HG02938 (cell line): ENCODE results near the gene WDR46.
A peak's percentile ranks its signal among the peaks of the same experiment; 100 is the strongest.
"Not testable (repeated sequence)": the region's sequence is repeated elsewhere in the genome, so short reads cannot be mapped to it uniquely, and the experiment has no call there.

Source experiments
- ATAC-seq: cut with Tn5 transposase; IDR thresholded peaks from one replicate; pipeline ENCODE4 v1.9.1; 2021; ENCODE audit warnings: mild to moderate bottlenecking, moderate library complexity; ENCODE audit not compliant: unreplicated experiment

Gene WDR46

DNA sequence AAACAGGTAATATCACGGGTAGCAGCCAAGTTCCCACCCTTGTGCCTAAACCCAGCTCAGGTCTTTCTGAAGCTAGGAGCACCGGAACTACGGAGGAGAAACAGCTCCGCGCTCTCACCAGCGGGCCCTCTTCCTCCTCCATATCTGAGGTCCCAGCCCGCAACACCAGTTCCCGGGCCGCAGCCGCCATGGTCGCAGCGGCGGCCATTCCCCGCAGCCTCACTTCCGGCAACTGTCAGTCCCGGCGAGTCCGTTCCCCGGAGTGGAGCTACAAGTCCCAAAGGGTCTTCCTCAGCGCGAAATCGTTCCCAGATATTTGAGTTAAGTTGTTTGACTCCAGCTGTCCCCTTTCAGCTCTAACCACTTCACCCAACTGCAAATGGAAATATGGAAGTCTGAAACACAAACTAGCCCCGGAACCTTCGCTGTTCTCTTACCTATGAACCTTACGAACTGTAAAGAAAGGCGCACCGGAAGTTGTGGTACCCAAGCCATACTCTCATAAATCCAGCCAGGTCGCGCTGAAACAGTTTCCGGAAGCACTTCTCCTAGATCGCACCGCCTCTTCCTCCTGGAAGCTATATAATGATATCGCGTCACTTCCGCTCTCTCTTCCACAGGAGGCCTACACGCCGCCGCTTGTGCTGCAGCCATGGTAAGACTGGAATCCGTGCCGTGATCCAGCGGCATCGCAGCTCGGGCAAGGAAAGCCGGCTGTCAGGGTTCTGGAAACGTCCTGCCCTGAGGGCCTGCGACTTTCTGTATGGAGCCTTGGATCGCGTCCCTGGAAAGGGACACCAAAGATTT, 17.4 kb downstream of the WDR46 start, which contains the start of the genes RPS18 and VPS52:
Gene RPS18, plus strand, starts transcription at position 608 of the 807 bp plus-strand sequence. Its CDS starts 45 bp downstream, at position 653.
Gene VPS52, minus strand, starts transcription at position 409 of the 807 bp plus-strand sequence. Its CDS starts 201 bp downstream, at position 208.
- peak; percentile 73 for ATAC-seq

DNA sequence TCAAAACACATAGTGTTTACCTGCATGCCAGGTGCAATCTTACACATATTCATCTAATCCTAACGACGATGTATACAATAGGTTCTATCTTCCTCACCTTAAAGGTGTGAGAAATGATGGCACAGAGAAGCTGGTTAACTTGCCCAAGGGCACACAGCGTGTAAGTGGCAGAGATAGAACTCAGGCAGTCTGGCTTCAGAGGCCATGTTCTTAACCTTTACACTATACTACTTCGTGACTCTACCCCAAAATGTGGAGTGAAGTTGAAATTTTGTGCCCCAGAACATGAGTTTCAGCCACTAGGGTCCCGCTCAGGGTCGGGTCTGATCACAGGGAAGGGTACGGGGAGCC, 17.9 kb downstream of the WDR46 start:
- no peak for ATAC-seq

DNA sequence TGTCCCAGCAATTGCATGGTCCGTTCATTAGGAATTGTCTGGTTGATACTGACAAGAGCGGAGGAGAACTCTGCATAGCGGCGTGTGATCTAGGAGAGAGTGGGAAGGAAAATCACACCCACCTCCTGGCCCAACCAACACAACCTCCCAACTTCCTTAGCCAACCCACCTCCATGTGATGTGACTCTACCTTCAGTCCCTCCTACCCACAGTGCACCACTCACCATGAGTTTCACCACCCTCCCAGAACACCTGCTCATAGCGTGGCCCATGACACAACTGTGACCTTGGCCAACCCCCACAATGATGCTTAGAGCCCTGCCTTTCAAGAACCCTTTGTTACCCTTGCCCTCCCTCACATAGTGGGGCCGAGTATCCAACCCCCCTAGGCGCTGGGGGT, 25.0 kb downstream of the WDR46 start:
- no peak for ATAC-seq

DNA sequence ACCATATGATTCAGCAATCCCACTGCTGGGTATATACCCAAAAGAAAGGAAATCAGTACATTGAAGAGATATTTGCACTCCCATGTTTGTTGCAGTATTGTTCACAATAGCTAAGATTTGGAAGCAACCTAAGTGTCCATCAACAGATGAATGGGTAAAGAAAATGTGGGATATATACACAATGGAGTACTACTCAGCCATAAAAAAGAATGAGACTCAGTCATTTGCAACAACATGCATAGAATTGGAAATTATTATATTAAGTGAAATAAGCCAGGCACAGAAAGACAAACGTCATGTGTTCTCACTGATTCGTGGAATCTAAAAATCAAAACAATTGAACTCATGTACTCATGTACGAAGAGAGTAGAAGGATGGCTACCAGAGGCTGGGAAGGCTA, 26.5 kb downstream of the WDR46 start:
- not testable (repeated sequence) for ATAC-seq

DNA sequence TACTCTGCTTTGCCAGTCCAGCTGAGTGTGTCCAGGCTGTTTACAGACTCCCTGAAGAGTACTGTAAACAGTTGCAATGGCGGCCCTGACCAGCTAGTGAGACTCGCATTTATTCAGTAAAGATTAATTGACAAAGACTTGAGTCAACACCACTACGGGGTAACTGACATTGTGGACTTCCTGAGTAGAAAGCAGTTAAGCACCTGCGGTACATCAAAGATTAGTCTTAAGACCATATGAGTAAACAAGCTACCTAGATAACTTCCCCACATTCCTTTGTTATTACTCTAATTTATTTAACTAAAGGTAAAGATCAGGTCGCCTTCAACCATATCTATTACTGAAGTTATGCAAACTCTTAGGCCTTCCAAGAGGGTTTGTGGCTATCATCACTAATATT, 30.0 kb downstream of the WDR46 start:
- ATAC-seq = no peak

DNA sequence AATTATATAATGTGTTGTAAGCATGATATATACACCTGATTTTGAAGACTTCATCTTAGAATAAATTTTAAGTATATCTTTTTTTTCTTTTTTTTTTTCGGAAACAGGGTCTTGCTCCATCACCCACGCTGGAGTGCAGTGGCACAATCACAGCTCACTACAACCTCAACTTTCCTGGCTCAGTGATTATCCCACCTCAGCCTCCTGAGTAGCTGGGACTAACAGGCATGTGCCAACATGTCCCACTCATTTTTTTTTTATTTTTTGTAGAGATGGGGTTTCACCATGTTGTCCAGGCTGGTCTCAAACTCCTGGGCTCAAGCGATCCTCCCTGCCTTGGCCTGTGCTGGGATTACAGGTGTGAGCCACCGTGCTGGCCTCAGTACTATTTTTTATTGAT, 34.4 kb downstream of the WDR46 start:
- no peak for ATAC-seq

DNA sequence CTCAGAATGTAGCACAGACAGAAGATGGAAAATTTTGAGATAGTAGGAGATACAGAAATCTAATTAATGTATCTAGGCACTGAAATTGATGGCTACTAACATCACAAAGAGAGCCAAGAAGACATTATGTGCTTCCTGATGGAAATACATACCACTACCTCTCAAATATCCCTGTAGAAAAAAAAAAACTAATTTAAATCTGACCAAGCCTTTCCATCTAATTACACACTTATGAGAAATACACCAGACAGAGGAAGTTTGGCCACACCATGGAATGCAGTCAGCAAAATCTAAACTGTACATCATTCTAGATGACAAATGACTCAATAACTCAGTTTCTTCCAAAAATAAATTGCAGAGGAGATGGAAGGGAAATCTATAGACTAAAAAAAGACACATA, 36.3 kb downstream of the WDR46 start:
- no peak for ATAC-seq

DNA sequence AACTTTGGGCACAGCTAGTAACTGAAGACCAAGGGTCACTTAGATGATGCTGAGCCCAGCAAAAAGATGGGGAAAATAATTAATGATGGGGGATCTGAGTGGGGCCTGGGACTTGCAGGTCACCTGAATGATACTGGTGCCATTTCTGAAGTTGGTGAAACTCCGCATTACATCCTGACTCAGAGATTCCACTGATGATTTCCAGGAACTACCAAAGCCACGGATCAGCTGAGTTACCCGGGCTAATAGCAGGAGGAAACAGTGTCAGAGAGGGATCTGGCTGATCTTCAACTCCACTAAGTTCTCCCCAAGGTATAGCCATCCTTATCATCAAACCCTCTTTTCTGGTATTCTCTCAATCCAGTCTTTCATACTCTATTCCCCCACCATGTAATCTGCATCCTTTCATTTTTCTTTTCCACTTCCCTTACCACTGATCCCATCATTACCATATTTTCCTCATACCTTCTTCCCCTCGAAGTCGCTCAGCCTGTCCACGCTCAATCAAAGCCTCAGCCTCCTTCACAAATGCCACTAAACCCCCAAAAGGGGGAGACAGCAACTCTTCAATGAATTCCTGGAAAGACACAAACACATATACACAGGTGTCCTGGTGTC, 37.5 kb downstream of the WDR46 start:
- ATAC-seq = no peak

DNA sequence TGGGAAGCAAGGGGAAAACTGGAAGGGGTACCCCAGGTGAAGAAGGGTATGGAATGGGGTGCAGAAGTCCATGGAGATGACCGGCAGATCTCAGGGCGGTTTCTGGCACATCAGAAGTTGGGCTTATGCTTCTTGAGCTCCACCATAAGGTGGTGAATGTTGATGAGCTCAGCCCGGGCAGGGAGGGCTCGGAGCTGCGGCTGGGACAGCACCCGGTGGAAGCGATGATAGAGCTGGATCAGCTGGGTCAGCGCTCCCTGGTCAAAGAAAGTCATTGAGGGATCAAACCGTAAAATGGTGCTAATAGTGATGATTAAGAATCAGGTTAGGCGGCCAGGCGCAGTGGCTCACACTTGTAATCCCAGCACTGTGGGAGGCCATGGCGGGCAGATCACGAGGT, 38.3 kb downstream of the WDR46 start:
- ATAC-seq = no peak

DNA sequence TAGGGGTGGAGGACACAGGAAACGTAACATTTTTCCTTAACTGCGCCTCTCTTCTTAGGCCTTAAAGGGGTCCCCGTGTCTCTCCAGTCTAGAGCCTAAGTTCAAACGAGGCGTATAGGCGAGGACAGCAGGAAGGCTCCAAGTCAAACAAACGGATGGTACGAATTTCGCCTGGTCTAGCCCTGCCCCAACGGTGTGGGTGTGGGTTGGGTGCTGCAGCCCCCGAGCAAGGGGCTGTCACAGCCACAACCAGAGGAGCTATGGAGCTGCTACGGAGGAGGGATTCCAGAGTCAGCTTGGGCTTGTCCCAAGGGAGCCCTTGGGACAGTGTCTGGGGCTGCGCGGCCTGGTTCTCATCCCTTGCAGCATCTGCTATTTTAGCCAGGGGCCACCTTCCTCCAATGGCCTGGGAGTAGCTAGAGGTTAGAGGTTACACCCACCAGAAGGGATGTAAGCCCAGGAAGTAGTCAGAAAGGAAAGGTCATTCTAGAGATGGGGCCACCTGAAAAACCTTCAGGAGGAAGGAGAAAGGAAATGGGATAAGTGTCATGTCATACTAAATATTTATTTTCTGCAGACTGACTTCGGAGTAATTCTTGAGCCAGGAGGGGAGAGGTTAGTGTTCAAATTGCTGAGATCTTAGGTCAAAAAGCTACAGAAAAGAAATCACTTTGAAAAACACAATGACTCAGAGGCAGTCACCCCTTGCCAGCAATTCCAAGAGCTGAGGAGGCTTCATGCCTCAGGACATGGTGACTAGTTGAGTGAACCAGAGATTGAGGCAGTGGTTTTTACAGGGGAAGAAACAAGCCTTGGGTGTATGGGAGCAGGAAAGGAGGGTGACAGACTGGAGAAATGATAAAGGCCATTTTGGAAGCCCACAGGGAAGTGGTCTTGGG, 39.1 kb downstream of the WDR46 start:
- ATAC-seq = no peak

DNA sequence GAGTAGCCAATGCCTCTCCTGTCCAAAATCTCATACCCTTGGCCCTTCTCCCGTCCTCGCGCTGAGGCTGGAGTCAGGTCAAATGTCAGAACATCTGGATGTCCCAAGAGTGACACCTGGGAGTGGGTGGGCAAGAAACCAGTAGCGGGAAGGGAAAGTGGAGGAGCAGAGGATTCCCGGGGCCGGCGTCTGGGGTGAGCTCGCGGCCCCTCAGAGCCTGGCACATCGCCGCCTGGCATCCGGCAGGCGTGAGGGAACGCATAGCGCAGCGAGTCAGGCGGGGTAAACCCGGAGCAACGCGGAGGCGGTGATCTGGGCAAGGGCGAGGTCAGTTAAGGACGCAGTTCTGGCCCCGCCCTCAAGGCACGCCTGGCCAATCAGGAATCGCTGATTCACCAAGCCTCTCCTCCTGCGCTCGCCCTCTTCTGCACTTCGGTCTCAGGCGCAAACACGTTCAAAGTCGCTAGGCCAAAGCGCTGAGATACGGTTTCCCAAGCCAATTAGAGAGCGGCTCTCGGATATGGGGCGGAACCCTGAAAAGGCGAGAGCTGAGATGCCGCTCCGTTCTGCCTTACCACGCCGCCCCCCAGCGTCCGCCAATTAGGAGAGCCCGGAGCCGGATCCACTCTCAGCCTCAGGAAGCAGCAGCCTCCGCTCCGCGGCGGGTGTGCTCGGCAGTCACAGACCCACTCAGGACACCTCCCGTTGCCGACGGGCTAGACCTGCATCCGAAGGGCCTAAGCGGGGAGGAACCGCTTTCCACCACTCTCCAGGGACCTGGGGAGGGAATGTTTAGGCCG, 39.9 kb downstream of the WDR46 start:
- ATAC-seq = peak; percentile 92

DNA sequence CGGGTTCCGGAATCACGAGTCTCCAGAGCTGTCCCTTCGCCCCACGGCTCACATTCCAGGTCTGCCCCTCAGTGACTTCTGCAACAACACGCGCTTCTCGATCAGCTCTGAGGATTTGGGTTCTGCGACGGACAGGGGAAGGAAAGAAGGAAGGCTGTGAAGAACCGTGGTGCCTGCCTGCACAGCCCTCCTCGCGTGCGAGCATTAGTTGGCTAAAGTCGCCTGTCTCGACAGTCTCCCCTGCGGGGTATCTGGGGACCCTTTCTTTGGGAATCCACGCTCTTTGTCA, 40.5 kb downstream of the WDR46 start:
- peak; percentile 1 for ATAC-seq

DNA sequence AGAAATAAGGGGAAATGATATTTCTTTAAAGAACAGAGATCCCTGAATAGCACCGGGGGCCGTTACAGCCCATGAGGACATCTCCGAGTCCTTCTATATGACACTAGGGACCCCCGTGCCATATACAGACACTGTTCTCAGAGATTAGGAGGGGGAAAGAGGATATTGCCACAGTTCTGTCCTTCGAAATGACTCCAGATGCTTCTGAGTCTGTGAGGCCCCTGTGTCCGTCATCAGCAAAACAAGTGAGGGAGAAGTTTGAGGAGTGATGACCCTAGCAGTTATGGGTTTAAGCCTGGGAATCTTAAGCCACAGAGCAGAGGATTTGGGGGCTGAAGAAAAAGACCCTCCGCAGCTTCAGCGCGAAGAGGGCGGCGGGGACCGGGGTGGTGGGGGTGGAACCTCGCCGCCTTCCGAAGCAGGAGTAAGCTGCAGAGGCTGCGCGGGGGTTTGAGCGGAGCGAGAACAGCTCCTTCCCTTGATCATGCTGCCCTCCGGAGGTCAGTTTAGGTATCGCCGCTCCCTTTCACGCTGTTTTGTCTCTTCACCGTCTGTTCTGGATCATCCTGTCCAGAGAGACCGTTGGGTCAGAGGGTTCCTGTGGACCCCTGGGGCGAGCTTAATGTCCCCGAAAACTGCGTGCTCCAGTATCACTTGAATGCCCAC, 40.9 kb downstream of the WDR46 start:
- peak; percentile 38 for ATAC-seq

DNA sequence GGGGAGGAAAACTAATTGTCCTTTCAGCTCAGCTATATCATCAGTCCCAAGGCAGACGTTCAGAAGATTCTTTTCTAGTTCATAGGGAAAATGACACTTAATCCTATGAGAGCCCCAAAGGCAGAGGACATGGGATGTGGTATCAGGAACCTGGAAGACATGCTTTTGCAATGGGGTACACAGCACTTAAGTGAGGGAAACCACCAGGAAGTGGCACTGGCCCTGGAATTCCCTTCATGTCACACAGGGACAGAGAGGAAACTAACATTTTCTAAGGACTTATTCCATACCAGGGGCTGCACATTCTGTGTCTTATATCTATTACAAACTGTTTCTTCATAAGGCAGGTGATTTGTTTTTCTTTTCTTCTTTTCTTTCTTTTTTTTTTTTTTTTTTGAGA, 45.6 kb downstream of the WDR46 start:
- no peak for ATAC-seq

DNA sequence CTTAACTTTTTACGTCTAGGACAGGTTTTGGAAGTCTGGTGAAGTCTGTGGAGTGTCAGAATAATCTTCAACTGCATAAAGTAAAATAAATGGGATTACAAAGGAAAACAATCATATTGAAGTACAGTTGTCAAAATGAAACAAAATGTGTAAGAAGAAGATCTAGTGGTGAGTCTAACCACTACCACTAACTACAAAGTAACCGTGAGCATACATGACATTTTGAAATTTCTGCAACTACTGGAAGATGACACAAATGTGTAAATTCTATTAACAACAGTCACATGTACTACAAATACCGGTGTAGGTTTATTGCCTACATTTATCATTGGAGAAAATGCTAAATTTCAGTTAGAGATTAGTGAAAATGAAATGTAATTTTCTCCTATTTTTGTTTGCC, 47.1 kb downstream of the WDR46 start:
- ATAC-seq = no peak

DNA sequence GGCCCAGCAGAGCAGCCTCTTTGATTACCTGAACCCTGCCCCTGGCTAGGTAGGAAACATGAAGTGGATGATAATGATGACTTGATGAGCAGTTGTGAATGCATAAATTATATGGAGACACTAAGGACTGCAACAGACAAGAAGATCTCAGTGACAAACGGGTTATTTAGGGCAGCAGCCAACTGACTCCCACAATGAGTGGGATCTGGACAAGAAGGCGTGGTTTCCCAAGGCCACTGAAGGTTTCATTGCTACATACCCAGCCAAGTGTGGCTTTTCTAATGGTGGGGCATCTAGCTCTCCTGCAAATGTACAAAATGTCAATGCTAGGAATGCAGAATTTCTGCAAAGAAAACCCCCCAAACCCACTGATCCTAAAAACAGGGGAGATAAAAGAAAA, 51.3 kb downstream of the WDR46 start:
- ATAC-seq = no peak

DNA sequence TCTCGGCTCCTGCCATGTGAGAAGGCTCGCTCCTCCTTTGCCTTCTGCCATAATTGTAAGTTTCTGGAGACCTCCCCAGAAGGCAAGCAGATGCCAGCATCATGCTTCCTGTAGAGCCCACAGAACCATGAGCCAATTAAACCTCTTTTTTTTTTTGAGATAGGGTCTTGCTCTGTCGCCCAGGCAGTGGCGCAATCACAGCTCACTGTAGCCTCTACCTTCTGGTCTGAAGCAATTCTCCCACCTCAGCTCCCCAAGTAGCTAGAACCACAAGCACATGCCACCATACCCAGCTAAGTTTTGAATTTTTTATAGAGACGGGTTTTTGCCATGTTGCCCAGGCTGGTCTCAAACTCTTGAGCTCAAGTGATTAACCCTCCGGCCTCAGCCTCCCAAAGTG, 52.2 kb downstream of the WDR46 start:
- no peak for ATAC-seq

DNA sequence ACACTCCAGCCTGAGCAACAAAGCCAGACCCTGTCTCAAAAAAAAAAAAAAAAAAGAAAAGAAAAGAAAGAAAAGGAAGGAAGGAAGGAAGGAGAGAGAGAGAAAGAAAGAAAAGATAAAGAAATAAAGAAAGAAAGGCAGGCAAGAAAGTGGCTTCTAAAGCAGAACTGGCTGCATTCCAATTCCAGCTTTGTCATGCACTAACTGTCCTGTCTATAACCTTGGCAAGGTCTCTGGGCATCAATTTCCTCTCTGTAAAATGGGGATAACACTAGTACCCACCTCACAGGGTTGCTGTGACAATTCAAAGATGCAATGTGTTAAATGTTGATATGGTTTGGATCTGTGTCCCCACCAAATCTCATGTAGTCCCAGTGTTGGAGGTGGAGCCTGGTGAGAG, 52.7 kb downstream of the WDR46 start:
- ATAC-seq = no peak

DNA sequence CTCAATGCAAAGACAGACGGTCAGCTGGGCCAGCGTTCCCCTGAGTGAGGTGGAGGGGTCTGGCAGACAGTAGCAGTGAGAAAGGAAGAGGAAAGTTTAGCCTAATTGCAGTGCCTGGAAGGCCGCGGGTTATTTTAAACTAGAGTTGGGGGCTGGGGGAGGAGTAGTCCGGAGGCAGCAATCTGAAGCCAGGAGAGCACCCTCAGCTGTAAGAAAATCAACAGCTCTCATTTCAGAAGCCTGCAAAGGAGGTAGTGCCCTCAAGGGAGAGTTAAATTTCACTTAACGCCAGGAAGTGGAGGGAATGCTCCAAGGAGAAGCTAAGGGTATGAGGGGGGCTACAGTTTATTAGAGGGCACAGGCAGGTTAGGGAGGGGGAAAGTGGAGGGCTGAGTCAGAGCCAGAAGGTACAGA, 53.8 kb downstream of the WDR46 start:
- ATAC-seq = no peak
